NOMO-1 treated with DMSO at 0.1 percent for 48 hours (cell line): ENCODE data around the gene BRD9.
"Not testable (repeated sequence)": the region's sequence is repeated elsewhere in the genome, so short reads cannot be mapped to it uniquely, and the experiment has no call there.

Experiments used
- DNase-seq: peaks from one replicate; lab custom pipeline; 2025; ENCODE audit not compliant: unreplicated experiment; lab: John Stamatoyannopoulos, UW

Gene BRD9

GRCh38 chr5:880816-881550 is 11.6 kb downstream of the BRD9 start:
- no peak for DNase-seq

GRCh38 chr5:878677-879076 is 13.9 kb downstream of the BRD9 start:
- DNase-seq: not testable (repeated sequence)

GRCh38 chr5:878125-878524 is 14.5 kb downstream of the BRD9 start:
- no peak for DNase-seq

GRCh38 chr5:876398-877365 is 15.9 kb downstream of the BRD9 start:
- DNase-seq: no peak

GRCh38 chr5:875931-876330 is 16.7 kb downstream of the BRD9 start:
- DNase-seq: no peak

GRCh38 chr5:873328-873727 is 19.3 kb downstream of the BRD9 start:
- peak; percentile 7 for DNase-seq

GRCh38 chr5:872301-872700 is 20.3 kb downstream of the BRD9 start:
- DNase-seq: no peak

- DNase-seq: no peak
These were observed 20.9 kb downstream of the BRD9 start for GRCh38 chr5:871596-872298.

GRCh38 chr5:870956-871355 is 21.6 kb downstream of the BRD9 start:
- DNase-seq: no peak

GRCh38 chr5:868428-869135 is 24.0 kb downstream of the BRD9 start:
- no peak for DNase-seq

- DNase-seq: no peak
These were observed 25.2 kb downstream of the BRD9 start for GRCh38 chr5:867300-867870.

- no peak for DNase-seq
These were observed 26.8 kb downstream of the BRD9 start for GRCh38 chr5:865771-866170.

- DNase-seq: no peak
These were observed 27.5 kb downstream of the BRD9 start for GRCh38 chr5:865168-865521.

GRCh38 chr5:864492-865167 is 28.0 kb downstream of the BRD9 start:
- no peak for DNase-seq

GRCh38 chr5:863244-863805 is 29.3 kb downstream of the BRD9 start:
- DNase-seq: no peak

GRCh38 chr5:862367-863243 is 30.0 kb downstream of the BRD9 start:
- DNase-seq: no peak

GRCh38 chr5:861442-862366 is 30.9 kb downstream of the BRD9 start:
- no peak for DNase-seq
